GM21786 (cell line): ENCODE data around the gene COPS6.

ENCODE experiments used
- ATAC-seq: cut with Tn5 transposase; IDR thresholded peaks from one replicate; pipeline ENCODE4 v1.9.1; 2021; ENCODE audit not compliant: unreplicated experiment

Gene COPS6

DNA sequence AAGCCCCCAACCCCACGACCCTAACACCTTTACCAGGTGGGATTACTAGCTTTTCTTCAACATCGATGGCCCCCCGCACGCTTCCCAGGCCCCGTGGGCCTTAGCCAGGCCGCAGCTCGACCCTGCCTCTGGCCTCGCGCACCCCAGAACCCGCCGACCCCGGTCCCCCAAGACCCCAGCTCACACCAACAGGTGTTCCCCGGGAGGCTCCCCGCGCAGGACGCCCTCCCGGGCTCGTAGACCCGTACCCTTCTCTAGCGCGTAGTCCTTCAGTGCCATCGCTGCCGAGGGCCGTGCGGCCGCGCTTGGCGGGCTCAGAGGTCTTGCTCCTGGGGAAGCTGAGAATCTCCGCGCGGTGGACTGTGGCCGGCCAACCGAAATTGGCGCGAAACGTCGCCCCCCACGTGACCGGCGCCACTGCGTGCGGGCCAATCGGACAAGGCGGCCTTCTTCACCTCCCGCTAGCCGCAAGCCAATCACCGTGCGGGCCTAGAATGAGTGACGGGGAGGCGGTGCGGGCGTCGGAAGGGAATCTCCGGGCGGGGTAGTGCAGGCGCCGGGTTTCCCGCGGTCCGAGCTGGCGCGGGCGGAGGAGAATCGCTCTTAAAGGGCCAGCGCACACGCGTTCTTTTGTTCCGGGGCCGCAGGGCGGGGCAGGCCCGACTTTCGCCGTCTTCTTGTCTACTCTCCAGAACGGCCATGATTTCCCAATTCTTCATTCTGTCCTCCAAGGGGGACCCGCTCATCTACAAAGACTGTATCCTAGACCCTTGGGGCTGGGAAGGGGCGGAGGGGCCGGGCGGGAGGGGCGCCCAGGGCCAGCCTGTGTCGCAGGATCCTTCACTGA, 12.5 kb downstream of the COPS6 start, which contains the start of the genes AP4M1 and MCM7:
Gene AP4M1, plus strand, starts transcription at position 628 of the 847 bp plus-strand sequence. Its CDS starts 72 bp downstream, at position 700.
Gene MCM7, minus strand, starts transcription at position 382 of the 847 bp plus-strand sequence. Its CDS starts 103 bp downstream, at position 279.
- ATAC-seq: peak; percentile 86

DNA sequence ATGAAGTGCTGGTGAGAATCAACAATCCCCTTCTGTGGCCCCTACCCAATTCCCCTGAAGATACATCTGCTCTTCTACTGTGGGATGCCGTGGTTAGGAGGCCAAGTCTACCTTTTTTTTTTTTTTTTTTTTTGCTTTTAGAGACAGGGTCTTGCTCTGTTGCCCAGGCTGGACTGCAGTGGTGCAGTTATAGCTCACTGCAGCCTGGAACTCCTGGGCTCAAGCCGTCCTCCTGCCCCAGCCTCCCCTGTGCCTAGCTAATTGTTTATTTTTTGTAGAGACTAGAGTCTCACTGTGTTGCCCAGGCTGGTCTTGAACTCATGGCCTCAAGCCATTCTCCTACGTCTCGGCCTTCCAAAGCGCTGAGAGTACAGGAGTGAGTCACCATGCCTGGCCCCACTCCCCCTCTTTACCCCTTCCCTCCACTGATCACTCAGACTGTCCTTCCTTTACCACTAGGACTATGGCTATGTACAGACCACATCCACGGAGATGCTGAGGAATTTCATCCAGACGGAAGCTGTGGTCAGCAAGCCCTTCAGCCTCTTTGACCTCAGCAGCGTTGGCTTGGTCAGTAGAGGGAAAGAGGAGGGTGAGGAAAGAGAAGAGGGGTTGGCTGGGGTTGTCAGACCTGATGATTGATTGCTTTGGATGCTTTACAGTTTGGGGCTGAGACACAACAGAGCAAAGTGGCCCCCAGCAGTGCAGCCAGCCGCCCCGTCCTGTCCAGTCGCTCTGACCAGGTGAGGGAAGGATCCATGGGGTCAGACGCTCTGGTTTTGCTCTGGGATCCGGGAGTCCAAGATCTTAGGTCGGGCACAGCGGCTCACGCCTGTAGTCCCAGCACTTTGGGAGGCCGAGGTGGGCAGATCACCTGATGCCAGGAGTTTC, 14.4 kb downstream of the COPS6 start:
- ATAC-seq: no peak

DNA sequence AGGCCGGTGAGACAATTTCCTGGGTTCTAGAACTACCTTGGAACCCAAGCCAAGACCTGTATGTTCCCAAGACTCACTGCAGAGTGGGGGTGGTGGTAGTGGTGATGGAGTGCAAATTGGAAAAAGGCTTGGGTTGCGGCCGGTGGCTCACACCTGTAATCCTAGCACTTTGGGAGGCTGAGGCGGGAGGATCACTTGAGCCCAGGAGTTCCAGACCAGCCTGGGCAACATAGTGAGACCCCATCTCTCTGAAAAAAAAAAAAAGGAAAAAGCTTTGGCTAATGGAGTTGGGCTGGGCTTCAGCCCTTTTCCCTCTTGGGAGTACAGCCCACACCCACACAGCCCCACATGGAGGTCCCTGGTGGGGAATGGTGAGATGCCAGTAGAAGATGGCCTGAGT, 16.8 kb downstream of the COPS6 start:
- no peak for ATAC-seq

DNA sequence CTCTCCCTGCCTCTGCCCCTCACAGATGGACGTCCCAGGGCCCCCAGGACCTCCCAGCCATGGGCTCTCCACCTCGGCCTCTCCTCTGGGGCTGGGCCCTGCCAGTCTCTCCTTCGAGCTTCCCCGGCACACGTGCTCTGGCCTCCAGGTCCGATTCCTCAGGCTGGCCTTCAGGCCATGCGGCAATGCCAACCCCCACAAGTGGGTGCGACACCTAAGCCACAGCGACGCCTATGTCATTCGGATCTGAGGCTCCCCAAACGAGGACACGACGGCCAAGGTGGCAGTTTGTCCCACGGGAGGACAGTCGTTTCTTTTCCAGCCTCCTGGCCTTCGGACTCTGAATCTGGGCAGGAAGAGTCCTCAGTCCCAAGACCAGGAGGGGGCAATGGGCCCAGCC, 17.9 kb downstream of the COPS6 start:
- no peak for ATAC-seq

DNA sequence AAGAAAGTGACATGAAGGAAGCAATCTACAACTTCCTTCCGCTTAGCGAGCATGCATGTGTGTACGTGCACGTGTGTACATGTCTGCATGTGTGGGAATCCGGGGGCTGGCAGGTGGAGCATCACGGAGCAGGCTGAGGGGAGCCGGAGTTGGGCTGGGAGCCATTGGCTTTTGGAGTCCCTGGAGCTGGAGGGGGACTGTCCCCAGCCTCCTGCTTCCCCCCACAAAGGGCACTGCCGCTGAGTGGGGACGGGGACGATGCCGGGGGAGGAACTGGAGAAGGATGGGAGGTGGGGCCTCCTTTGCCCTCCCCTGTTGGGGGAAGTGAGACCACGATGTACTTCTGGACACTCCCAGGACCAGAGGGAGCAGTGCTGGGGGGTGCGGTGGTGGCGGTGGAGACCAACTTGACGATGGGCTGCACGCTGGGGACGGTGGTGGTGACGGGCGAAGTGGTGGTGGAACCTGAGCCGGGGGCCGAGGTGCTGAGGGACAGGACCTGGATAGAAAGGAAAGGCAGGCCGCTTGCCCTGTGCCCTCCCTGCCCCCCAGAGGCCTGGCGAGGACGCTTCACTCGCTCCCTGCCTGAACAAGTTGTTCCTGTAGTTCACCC, 18.5 kb downstream of the COPS6 start:
- ATAC-seq: no peak

DNA sequence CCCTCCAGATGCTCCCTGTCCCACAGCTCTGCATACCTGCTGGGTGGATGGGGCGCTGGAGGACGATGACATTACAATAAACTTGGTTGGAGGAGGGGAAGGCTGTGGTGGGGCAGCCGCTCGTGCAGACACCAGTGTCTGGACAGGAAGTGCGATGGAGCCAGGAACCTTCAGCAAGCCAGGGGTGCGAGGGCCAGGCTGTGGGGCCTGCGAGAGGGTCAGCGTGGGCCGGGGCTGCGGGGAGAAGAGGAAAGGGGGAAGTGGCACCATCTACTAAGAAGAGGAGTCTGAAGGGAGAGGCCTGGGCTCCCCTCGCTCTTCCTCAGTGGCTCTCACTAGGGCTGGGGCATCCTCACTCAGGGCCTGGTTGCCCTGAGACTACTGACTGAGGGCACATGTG, 19.1 kb downstream of the COPS6 start:
- ATAC-seq: no peak

DNA sequence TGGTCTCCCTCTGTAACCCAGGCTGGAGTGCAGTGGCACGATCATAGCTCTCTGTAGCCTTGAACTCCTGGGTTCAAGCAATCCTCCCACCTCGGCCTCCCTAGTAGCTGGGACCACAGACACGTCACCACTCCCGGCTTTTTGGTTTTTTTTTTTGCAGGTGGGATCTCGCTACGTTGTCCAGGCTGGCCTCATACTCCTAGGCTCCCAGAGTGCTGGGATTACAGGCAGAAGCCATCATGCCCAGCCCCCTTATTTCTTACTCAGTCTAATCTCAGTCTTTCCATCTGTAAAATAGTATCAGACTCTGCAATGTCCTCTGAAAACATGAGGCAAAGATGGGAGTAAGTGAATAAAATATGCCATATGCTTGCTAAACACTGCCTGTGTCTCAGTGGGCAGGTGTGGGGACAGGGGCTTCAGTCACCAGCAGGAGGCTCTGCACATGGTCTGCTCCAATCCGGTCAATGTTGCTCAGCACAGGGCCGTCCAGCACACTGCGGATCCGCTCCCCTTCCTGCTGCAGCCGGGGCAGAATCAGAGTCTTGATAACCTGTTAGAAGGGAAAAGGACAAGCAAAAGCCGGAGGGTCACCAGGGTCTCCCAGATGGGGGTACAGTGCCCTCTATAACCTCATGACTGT, 20.9 kb downstream of the COPS6 start:
- ATAC-seq: no peak

DNA sequence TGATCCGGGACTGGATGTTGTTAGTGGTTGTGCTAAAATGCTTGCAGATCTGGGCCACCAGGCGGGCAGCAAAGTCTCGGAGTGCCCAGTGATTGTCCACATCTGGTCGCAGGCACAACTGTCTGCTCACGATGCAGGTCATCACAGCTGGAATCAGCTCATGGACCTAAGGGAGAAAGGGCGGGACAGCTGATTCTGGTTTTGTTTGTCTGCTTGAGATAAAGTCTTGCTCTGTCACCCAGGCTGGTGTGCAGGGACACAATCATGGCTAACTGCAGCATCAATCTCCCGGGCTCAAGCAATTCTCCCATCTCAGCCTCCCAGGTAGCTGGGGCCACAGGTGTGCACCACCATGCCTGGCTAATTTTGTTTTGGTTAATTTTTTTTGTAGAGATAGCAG, 22.4 kb downstream of the COPS6 start:
- no peak for ATAC-seq

DNA sequence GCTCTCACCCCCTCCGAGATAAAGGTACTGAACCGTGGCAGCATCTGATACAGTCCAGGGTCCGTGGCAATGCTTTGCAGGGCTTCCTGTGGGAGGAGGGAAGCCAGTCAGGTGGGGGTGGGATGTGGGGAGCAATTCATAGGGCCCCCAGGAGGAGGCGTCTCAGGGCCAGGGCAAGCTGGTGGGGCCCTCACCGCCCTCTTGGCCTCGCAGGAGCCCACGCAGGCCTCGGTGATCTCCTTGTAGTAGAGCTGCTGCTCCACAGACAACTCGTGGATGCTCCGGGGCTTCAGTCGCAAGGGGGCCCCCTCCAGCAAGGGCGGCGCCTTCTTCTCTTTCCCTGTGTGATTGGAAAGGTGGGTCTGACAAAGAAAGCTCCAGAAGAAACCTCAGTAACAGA, 23.1 kb downstream of the COPS6 start:
- no peak for ATAC-seq

DNA sequence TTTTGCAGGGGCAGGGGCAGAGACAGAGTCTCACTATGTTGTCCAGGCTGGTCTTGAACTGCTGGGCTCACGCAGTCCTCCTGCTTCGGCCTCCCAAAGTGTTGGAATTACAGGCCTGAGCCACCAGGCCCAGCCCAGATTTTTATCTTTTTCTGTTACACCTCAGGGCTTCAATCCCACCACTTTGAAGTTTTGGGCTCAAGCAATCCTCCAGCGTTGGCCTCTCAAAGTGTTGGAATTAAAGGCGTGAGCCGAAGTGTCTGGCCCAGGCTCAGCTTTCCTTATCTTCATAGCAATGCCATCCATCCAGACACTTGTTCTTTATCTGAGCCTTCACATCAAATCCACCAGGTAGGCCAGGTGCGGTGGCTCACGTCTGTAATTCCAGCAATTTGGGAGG, 26.3 kb downstream of the COPS6 start:
- ATAC-seq: no peak

DNA sequence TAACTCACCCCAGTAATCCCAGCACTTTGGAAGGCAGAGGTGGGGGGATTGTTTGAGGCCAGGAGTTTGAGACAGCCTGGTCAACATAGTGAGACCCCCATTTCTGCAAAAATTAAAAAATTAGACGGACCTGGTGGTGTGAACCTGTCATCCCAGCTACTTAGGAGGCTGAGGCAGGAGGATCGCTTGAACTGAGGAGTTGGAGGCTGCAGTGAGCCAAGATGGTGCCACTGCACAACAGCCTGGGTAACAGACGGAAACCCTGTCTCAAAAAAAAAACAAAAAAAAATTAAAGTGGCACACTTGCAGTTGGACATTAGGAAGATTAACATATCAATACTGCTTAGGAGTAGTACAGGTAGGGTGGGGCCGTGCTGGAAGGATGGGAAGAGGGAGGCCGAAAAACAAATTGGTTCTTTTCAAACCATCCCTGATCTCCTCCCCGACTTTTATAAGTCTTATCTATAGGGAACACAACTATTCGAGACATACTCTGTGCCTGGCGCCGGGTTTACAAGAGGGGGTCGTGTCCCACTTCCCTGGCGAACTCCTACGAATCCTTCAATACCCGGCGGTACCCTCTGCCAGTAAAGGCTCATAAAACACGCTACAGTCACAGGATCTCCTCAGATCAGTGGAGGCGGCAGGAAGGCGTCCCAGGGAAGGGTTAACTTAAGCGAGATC, 29.8 kb downstream of the COPS6 start:
- ATAC-seq: no peak

DNA sequence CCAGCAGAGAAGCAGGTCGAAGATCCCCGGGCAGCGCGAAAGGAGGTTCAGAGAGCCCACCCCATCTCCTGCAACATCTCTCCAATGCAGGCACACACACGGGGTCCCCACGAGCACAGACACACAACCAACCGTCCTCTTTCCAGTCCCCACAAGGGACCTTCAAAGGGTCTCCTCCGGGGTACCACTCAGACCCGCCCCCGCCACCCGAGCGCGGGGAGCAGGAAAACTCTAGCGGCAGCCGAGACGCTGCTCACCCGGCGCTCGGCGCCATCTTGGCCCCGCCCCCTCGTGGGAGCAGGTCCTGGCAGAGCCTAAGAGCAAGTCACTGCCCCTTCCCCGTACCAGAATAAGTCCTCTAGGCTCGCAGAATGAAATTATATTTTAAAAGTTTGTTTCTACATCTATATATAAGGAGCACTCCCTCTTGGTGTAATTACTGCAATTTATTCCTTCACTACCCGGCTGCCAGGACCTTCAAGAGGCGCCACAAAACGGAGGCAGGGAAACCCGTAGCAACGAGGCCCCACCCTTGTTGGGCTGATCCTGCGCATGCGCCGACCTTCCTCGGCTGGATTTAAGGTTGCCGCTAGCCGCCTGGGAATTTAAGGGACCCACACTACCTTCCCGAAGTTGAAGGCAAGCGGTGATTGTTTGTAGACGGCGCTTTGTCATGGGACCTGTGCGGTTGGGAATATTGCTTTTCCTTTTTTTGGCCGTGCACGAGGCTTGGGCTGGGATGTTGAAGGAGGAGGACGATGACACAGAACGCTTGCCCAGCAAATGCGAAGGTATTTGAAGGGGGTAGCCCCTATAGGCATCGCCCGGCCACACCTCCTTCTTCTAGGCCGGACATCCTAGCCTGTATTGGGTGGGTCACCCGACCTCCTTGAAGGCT, 30.6 kb downstream of the COPS6 start, which contains the start of the genes CNPY4 and TAF6:
Gene CNPY4, plus strand, starts transcription at position 563 of the 898 bp plus-strand sequence. Its CDS starts 111 bp downstream, at position 674.
Gene TAF6, minus strand, starts transcription at position 287 of the 898 bp plus-strand sequence. CDS start 5,149 bp downstream, outside the sequence.
- peak; percentile 69 for ATAC-seq

DNA sequence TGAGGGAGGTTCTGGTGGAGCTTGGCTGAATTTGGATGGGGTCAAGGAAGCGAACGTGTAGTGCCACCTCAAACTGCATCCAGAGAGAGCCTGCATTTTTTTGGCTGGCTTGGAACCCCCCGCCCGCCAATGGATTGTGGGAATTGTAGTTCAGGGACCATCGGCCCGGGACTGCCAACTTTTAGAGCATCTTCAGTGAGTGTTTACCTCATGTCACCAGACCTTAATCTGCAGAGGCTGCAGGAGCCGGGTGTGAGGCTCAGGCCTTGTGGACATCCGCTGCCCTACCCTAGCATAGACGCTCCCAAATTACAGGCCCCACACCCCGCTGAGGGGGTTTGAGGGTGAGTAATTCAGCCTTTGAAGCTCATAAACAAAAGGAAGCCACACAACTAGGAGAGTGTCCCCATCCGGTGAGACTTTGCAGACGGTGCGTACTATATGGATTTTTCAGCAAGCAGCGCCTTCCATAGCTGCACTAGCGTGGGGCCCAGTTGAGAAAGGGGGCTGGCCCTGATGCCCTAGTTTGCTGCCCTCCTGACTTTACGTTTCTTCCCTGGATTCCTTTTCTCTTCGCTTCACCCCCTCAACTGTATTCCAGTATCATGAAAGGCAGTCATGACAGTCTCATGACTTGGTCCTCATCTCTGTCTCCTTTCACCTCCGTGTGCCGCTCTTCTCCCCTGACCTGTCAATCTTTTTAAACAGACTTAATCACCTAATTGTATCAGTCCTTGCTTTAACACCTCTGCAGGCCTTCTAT, 31.4 kb downstream of the COPS6 start:
- peak; percentile 30 for ATAC-seq

DNA sequence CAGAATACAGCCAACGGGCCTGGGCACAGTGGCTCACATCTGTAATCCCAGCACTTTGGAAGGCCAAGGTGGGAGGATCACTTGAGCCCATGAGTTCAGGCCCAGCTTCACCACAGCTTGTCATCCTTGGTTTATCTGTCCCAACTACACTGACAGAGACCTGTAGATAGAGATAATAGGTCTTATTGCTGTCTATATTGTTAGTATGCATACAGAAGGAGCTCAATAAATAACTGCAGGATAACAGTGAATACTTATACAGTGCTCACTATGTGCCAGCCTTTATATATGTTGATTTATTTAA, 31.9 kb downstream of the COPS6 start:
- ATAC-seq: no peak

DNA sequence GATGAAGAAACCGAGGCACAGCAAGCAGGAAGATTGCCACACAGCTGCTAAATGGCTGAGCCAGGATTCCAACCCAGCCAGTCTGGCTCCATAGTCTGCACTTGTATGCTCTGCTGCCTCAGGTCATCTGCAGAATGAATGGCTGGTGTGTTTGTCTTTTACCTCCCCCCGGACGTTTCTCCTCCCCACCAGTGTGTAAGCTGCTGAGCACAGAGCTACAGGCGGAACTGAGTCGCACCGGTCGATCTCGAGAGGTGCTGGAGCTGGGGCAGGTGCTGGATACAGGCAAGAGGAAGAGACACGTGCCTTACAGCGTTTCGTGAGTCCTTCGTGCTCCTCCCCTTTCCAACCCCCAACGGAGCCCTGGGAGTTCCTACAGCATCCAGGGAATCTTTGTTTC, 33.3 kb downstream of the COPS6 start:
- ATAC-seq: no peak

DNA sequence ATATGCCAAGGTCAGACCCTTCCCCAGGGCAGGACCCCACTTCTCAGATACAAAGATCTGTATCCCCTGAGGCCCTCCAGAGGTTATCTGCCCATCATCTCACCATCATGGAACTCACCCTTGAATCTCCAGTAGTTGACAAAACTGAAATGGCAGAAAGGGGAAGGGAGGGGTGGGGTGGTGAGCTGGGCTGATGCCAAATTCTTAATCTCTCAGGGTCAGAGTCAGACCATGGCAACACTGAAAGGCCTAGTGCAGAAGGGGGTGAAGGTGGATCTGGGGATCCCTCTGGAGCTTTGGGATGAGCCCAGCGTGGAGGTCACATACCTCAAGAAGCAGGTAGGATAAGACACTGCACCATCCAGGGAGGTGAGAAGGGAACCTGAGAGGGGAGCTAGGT, 33.8 kb downstream of the COPS6 start:
- no peak for ATAC-seq

DNA sequence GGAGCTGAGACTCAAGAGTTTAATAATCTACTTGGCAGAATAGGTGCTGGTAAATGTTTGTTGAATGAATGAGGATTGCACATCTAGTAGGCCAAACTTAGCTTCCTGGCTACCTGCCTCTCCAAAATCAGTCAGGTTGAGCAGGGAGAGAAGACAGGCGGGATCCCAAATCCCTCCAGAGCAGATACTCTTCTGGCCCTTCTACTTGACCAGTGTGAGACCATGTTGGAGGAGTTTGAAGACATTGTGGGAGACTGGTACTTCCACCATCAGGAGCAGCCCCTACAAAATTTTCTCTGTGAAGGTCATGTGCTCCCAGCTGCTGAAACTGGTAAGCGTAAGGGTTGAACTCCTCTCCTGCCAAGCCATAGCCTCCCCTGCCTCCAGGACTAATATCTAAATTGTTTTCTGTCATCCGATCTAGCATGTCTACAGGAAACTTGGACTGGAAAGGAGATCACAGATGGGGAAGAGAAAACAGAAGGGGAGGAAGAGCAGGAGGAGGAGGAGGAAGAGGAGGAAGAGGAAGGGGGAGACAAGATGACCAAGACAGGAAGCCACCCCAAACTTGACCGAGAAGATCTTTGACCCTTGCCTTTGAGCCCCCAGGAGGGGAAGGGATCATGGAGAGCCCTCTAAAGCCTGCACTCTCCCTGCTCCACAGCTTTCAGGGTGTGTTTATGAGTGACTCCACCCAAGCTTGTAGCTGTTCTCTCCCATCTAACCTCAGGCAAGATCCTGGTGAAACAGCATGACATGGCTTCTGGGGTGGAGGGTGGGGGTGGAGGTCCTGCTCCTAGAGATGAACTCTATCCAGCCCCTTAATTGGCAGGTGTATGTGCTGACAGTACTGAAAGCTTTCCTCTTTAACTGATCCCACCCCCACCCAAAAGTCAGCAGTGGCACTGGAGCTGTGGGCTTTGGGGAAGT, 35.8 kb downstream of the COPS6 start:
- no peak for ATAC-seq
